ENCODE results near the gene NXN.

DNA sequence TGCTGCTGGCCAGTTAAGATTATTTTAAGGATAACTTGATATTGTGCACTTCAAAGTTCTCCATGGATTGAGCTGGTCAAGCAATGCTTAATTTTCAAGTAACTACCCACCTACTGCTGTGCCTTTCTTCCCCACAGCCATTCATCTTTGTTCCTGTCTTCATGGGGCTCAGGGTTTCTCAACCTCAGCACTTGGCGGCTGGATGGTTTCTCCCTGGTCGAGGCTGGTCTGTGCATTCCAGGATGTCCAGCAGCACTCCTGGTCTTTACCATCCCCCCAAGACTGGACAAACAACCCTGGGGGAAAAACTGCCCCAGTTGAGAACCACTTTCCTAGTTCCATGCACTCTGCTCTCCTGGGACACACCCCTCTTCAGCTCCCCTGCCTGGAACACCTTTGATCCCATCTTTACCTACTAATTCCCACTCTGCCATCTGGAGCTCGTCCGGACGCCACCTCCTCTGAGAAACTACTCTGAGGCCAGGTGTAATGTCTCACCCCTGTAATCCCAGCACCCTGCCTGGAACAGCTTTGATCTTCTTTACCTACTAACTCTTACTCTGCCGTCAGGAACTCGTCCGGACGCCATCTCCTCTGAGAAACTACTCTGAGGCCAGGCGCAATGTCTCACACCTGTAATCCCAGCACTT lies 81.5 kb downstream of the NXN start:
- TF ChIP-seq, protein P1, sequence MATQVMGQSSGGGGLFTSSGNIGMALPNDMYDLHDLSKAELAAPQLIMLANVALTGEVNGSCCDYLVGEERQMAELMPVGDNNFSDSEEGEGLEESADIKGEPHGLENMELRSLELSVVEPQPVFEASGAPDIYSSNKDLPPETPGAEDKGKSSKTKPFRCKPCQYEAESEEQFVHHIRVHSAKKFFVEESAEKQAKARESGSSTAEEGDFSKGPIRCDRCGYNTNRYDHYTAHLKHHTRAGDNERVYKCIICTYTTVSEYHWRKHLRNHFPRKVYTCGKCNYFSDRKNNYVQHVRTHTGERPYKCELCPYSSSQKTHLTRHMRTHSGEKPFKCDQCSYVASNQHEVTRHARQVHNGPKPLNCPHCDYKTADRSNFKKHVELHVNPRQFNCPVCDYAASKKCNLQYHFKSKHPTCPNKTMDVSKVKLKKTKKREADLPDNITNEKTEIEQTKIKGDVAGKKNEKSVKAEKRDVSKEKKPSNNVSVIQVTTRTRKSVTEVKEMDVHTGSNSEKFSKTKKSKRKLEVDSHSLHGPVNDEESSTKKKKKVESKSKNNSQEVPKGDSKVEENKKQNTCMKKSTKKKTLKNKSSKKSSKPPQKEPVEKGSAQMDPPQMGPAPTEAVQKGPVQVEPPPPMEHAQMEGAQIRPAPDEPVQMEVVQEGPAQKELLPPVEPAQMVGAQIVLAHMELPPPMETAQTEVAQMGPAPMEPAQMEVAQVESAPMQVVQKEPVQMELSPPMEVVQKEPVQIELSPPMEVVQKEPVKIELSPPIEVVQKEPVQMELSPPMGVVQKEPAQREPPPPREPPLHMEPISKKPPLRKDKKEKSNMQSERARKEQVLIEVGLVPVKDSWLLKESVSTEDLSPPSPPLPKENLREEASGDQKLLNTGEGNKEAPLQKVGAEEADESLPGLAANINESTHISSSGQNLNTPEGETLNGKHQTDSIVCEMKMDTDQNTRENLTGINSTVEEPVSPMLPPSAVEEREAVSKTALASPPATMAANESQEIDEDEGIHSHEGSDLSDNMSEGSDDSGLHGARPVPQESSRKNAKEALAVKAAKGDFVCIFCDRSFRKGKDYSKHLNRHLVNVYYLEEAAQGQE (IDR thresholded peaks at IDR 0.05; ENCODE audit: low read depth, low read length): no peak
- TF ChIP-seq, protein P2, sequence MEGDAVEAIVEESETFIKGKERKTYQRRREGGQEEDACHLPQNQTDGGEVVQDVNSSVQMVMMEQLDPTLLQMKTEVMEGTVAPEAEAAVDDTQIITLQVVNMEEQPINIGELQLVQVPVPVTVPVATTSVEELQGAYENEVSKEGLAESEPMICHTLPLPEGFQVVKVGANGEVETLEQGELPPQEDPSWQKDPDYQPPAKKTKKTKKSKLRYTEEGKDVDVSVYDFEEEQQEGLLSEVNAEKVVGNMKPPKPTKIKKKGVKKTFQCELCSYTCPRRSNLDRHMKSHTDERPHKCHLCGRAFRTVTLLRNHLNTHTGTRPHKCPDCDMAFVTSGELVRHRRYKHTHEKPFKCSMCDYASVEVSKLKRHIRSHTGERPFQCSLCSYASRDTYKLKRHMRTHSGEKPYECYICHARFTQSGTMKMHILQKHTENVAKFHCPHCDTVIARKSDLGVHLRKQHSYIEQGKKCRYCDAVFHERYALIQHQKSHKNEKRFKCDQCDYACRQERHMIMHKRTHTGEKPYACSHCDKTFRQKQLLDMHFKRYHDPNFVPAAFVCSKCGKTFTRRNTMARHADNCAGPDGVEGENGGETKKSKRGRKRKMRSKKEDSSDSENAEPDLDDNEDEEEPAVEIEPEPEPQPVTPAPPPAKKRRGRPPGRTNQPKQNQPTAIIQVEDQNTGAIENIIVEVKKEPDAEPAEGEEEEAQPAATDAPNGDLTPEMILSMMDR (IDR thresholded peaks at IDR 0.05): no peak
- TF ChIP-seq NRF1 (IDR thresholded peaks at IDR 0.05; ENCODE audit: low read depth, low read length) (no peak), FOSL2 (IDR thresholded peaks at IDR 0.05; ENCODE audit: borderline replicate concordance, low read depth) (no peak), POLR2AphosphoS5 (IDR thresholded peaks at IDR 0.05; ENCODE audit: low read depth, low read length) (no peak), RAD21 (IDR thresholded peaks at IDR 0.05; ENCODE audit: low read length) (no peak), SIN3A (IDR thresholded peaks at IDR 0.05; ENCODE audit: borderline replicate concordance, low read depth, low read length) (no peak), EZH2phosphoT487 (IDR thresholded peaks at IDR 0.05; ENCODE audit: borderline replicate concordance, low read depth) (no peak)
- TF ChIP-seq, protein P3, sequence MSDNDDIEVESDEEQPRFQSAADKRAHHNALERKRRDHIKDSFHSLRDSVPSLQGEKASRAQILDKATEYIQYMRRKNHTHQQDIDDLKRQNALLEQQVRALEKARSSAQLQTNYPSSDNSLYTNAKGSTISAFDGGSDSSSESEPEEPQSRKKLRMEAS (IDR thresholded peaks at IDR 0.05; ENCODE audit: low read depth): no peak
